HepG2 (cell line): ENCODE results near the gene STK4. TPM values are rescaled to one million over a fixed set of nuclear protein-coding genes. Genes with fewer than 3 reads are reported as not detected.

Experiments used
- ATAC-seq: fragments of 200-7000 bp; cut with Tn5 transposase; 3 replicates; pipeline ENCODE4 v1.9.1; 2020; ENCODE audit warnings: mild to moderate bottlenecking, moderate library complexity
- BruUV-seq: library from RNA; stranded (reverse); fragments of 400-500 nt; replicated peaks from 2 replicates; lab custom pipeline; 2021; lab: Mats Ljungman, UMichigan
- CTCF ChIA-PET: fragments of 300-600 bp; formaldehyde crosslinking; extraction: SDS; loops from one replicate; lab custom pipeline; 2021; ENCODE audit warnings: low total read pairs, inconsistent platforms, low intra/inter-chr PET ratio; lab: Yijun Ruan, JAX
- POLR2A ChIA-PET: fragments of 350-600 bp; sonication (Branson Sonifier 250); formaldehyde crosslinking; loops from one replicate; lab custom pipeline; 2020; ENCODE audit warnings: antibody characterized with exemption, inconsistent platforms; lab: Yijun Ruan, JAX
- DNase-seq: peaks from one replicate; pipeline ENCODE4 v3.0.0-alpha.2; 2015; ENCODE audit warnings: low spot score
- FAIRE-seq: peaks from 3 replicates; lab custom pipeline; 2011; peaks lifted over from hg19 to GRCh38; lab: Jason Lieb, UNC
- H2AFZ ChIP-seq: one replicate; pipeline ENCODE4 v1.6.1; 2011; ENCODE audit warnings: low read length, inconsistent platforms
- H3K27ac ChIP-seq: fragments of 300-600 bp; 3 replicates; pipeline ENCODE4 v1.8.0; 2011; ENCODE audit warnings: mixed run types, mild to moderate bottlenecking, mixed read lengths, low read length, inconsistent platforms; ENCODE audit not compliant: insufficient read depth; ENCODE audit errors: extremely low read length
- H3K27me3 ChIP-seq, 2 experiments: fragments of 200-600 bp in 1 of 2; 2 replicates in 1 of 2; 3 replicates in 1 of 2; pipeline versions ENCODE4 v1.6.0 to v1.8.0; 2011; ENCODE audit warnings: low read length in 2 of 2, mild to moderate bottlenecking in 2 of 2, moderate library complexity in 2 of 2, inconsistent platforms in 1 of 2; ENCODE audit not compliant: insufficient read depth in 2 of 2, control insufficient read depth in 1 of 2
- H3K36me3 ChIP-seq, 2 experiments: fragments of 200-600 bp in 1 of 2; replicated peaks in 1 of 2; 2 replicates in 1 of 2; 3 replicates in 1 of 2; pipeline versions ENCODE4 v1.5.1 to v1.8.0; 2011; ENCODE audit warnings: low read length in 2 of 2, inconsistent platforms in 1 of 2; ENCODE audit not compliant: insufficient read depth in 2 of 2, control insufficient read depth in 1 of 2
- H3K4me1 ChIP-seq: 2 replicates; pipeline ENCODE4 v1.5.1; 2012; ENCODE audit warnings: low read length, inconsistent platforms; ENCODE audit not compliant: insufficient read depth
- H3K4me2 ChIP-seq: 2 replicates; pipeline ENCODE4 v1.6.0; 2011; ENCODE audit warnings: low read depth, low read length, inconsistent platforms
- H3K4me3 ChIP-seq, 3 experiments: fragments of 200-600 bp in 1 of 3; sonication (generic), shearing (Covaris generic) in 1 of 3; replicated peaks in 1 of 3; 2 replicates each; pipeline ENCODE4 v1.5.1; 2011 to 2016; ENCODE audit warnings: low read length in 3 of 3, inconsistent platforms in 2 of 3, low read depth in 2 of 3, mild to moderate bottlenecking in 2 of 3, control low read depth in 1 of 3, mixed read lengths in 1 of 3; ENCODE audit not compliant: insufficient read depth in 1 of 3
- H3K79me2 ChIP-seq: one replicate; pipeline ENCODE4 v1.6.1; 2011; ENCODE audit warnings: low read length, inconsistent platforms; ENCODE audit not compliant: insufficient read depth
- H3K9ac ChIP-seq: 2 replicates; pipeline ENCODE4 v1.6.0; 2011; ENCODE audit warnings: mild to moderate bottlenecking, low read depth, low read length, inconsistent platforms; ENCODE audit not compliant: insufficient read depth
- H3K9me3 ChIP-seq: 2 replicates; pipeline ENCODE4 v1.5.1; 2012; ENCODE audit warnings: mild to moderate bottlenecking, low read length
- H4K20me1 ChIP-seq: 2 replicates; pipeline ENCODE4 v1.6.0; 2011; ENCODE audit warnings: inconsistent platforms, mild to moderate bottlenecking, low read length, moderate library complexity; ENCODE audit not compliant: insufficient read depth
- CEBPB ChIP-seq: IDR thresholded peaks from 2 replicates; pipeline ENCODE4 v1.6.1; 2011; ENCODE audit warnings: low read depth, low read length, improper control_type of control experiment, borderline replicate concordance
- FOXP1 ChIP-seq, 2 experiments: fragments of 450-650 bp in 1 of 2; IDR thresholded peaks; 2 replicates each; pipeline ENCODE4 v1.6.1; 2017 to 2018; ENCODE audit warnings: antibody characterized with exemption in 1 of 2
- GPN1 ChIP-seq: sonication (generic); formaldehyde crosslinking; IDR thresholded peaks from 2 replicates; pipeline ENCODE4 v1.5.1; 2020; ENCODE audit warnings: missing genetic modification reagents, borderline replicate concordance
- IRF9 ChIP-seq: sonication (generic); formaldehyde crosslinking; IDR thresholded peaks from 2 replicates; pipeline ENCODE4 v1.8.0; 2022; ENCODE audit warnings: missing genetic modification reagents, mild to moderate bottlenecking, borderline replicate concordance
- PCBP2 ChIP-seq: fragments of 200-400 bp; formaldehyde crosslinking; optimal IDR thresholded peaks from 2 replicates; pipeline ENCODE3; 2018; ENCODE audit warnings: low read length, low read depth; ENCODE audit not compliant: poor library complexity, severe bottlenecking
- RARA ChIP-seq: IDR thresholded peaks from 2 replicates; pipeline ENCODE4 v1.6.1; 2016; ENCODE audit warnings: missing genetic modification reagents, missing compliant biosample characterization
- RFXAP ChIP-seq: sonication (generic); formaldehyde crosslinking; IDR thresholded peaks from 2 replicates; pipeline ENCODE4 v1.4.0; 2020; ENCODE audit warnings: missing genetic modification reagents, borderline replicate concordance
- SMARCE1 ChIP-seq: fragments of 450-650 bp; IDR thresholded peaks from 2 replicates; pipeline ENCODE4 v1.6.1; 2017; ENCODE audit warnings: borderline replicate concordance
- STAT5B ChIP-seq: sonication (generic); formaldehyde crosslinking; IDR thresholded peaks from 2 replicates; pipeline ENCODE4 v1.4.0; 2020; ENCODE audit warnings: missing genetic modification reagents
- TEAD2 ChIP-seq: sonication (generic); formaldehyde crosslinking; IDR thresholded peaks from 2 replicates; pipeline ENCODE4 v1.9.0; 2021; ENCODE audit warnings: missing genetic modification reagents
- ZBED4 ChIP-seq: sonication (generic); formaldehyde crosslinking; IDR thresholded peaks from 2 replicates; pipeline ENCODE4 v1.4.0; 2020; ENCODE audit warnings: missing genetic modification reagents, borderline replicate concordance
- ZBTB20 ChIP-seq: sonication (generic); formaldehyde crosslinking; IDR thresholded peaks from 2 replicates; pipeline ENCODE4 v1.8.1; 2023; ENCODE audit warnings: missing genetic modification reagents, low read depth, mild to moderate bottlenecking, borderline replicate concordance
- ZNF121 ChIP-seq: sonication (generic); formaldehyde crosslinking; IDR thresholded peaks from 2 replicates; pipeline ENCODE4 v1.5.0; 2020; ENCODE audit warnings: mild to moderate bottlenecking, missing genetic modification reagents
- ZNF251 ChIP-seq: sonication (generic); formaldehyde crosslinking; IDR thresholded peaks from 2 replicates; pipeline ENCODE4 v1.9.0; 2021; ENCODE audit warnings: mild to moderate bottlenecking, missing genetic modification reagents
- ZNF546 ChIP-seq: sonication (generic); formaldehyde crosslinking; conservative IDR thresholded peaks from 2 replicates; pipeline ENCODE4 v1.8.1; 2023; ENCODE audit warnings: mild to moderate bottlenecking, missing genetic modification reagents
- ZNF597 ChIP-seq: sonication (generic); formaldehyde crosslinking; IDR thresholded peaks from 2 replicates; pipeline ENCODE4 v1.5.0; 2020; ENCODE audit warnings: missing genetic modification reagents
- ZNF766 ChIP-seq: sonication (generic); formaldehyde crosslinking; IDR thresholded peaks from 2 replicates; pipeline ENCODE4 v1.5.0; 2020; ENCODE audit warnings: missing genetic modification reagents, borderline replicate concordance
- WGBS: methylation state at CpG from one replicate; pipeline ENCODE4 v1.1.6; 2017; ENCODE audit warnings: low lambda C conversion rate; 5-methylcytosine and 5-hydroxymethylcytosine counted together
- in situ Hi-C: cut with HindIII; loops from 2 replicates; pipeline ENCODE4 v1.10.0; 2017; ENCODE audit warnings: low pct_unique_long_range_greater_than_20kb; ENCODE audit not compliant: extremely low pct_ligation_motif_present
- intact Hi-C: fragments of 100-400 bp; cut with micrococcal nuclease; formaldehyde crosslinking; loops from one replicate; pipeline ENCODE4 v1.10.0; 2022; ENCODE audit not compliant: unreplicated experiment
- polyA plus RNA-seq, 8 experiments: library from polyadenylated mRNA; depleted of rRNA in 3 of 8; stranded (reverse) in 7 of 8; unstranded in 1 of 8; fragments of >200 nt; fragmentation: Illumina TruSeq in 4 of 8; extraction: Trizol in 4 of 8; gene quantifications; 2 replicates each; pipeline versions ENCODE4 v1.2.1 to v1.2.3, GENCODE V29; 2011 to 2016; ENCODE audit warnings: low read depth in 4 of 8, missing spikeins in 1 of 8, mixed read lengths in 1 of 8; ENCODE audit not compliant: insufficient read depth in 1 of 8
- total RNA-seq, 5 experiments: library from RNA; depleted of rRNA; stranded (reverse); fragments of >200 nt; fragmentation: Illumina TruSeq; extraction: Trizol; gene quantifications; 2 replicates each; pipeline ENCODE4 v1.2.3, GENCODE V29; 2016; ENCODE audit warnings: low read depth in 1 of 5

Gene STK4
- total and polyA plus RNA-seq, 2 of the 13 experiments (the other 11 are each of a cell fraction or from before 2014, with no cell fraction given): 25.6 to 38.3 TPM

GRCh38 chr20:45119556-45120266, 153.4 kb downstream of the STK4 start:
- Histone ChIP-seq H3K27me3 (peaks cover 8 to 15% of the 10 kb centered on the region in 2 experiments; a peak in 3 of 5 replicates), H4K20me1 (no peaks in the 10 kb centered on the region), H3K4me1 (peaks cover 7% of the 10 kb centered on the region; the same call in 1 of the 2 replicates), H3K9ac (no peak overlapping the region), H3K9me3 (no peaks in the 10 kb centered on the region), H3K36me3 (no peaks in the 10 kb centered on the region), H2AFZ (no peak overlapping the region), H3K4me2 (no peak overlapping the region), H3K27ac (no peak overlapping the region), H3K4me3 (no peak overlapping the region), H3K79me2 (no peaks in the 10 kb centered on the region)
- intact Hi-C loops: no loop called here
- BruUV-seq: no TSS peak
- ChIA-PET POLR2A (no interaction called here), CTCF (no interaction called here)
- FAIRE-seq: peak; percentile 12
- no peak for ATAC-seq
- 3% methylated on average over 2 of the region's 2 CpGs for WGBS
- in situ Hi-C loops: no loop called here
- DNase-seq: no peak
- TF ChIP-seq ZBTB20 (CRISPR knock-in tag) (no peak), STAT5B (CRISPR knock-in tag) (no peak), RARA (CRISPR knock-in tag) (peak; percentile 30; the same call in 1 of the 2 replicates), CEBPB (peak; percentile 88), ZNF766 (no peak), ZNF121 (CRISPR knock-in tag) (peak; percentile 93), GPN1 (CRISPR knock-in tag) (no peak), TEAD2 (CRISPR knock-in tag) (no peak), SMARCE1 (no peak), FOXP1 (IDR thresholded peaks at IDR 0.05) (no peak), FOXP1 (CRISPR knock-in tag; IDR thresholded peaks at IDR 0.05) (0 out of 2 replicates have a peak, but pooled peaks have one; percentile 27), ZBED4 (CRISPR knock-in tag) (no peak), IRF9 (CRISPR knock-in tag) (no peak), PCBP2 (no peak), ZNF546 (CRISPR knock-in tag) (no peak), RFXAP (no peak), ZNF597 (CRISPR knock-in tag) (no peak), ZNF251 (CRISPR knock-in tag) (no peak)
